Body of pancreas (tissue), 4 donors: ENCODE measurements around the gene RASGRF1. TPM values are rescaled to one million over a fixed set of nuclear protein-coding genes. Genes with fewer than 3 reads are reported as not detected.

Experiments
- ATAC-seq: fragments of 150-250 bp; one replicate; pipeline ENCODE4 v1.9.1; 2016
- DNase-seq, 4 donors: peaks; one replicate each; pipeline ENCODE4 v3.0.0-alpha.2; 2019
- H3K27ac ChIP-seq, 4 donors: fragments of 200-600 bp; sonication (generic); 1 replicate in 3 of 4; 2 replicates in 1 of 4; pipeline versions ENCODE4 v1.5.1 to v1.6.1; 2016 to 2019; ENCODE audit warnings: mild to moderate bottlenecking in 1 of 4, mixed read lengths in 1 of 4, moderate library complexity in 1 of 4
- H3K27me3 ChIP-seq, 2 donors: fragments of 200-600 bp; sonication (generic); one replicate each; pipeline ENCODE4 v1.6.0; 2016; ENCODE audit warnings: mild to moderate bottlenecking in 1 of 2
- H3K36me3 ChIP-seq, 2 donors: fragments of 200-600 bp; sonication (generic); replicated peaks in 1 of 2; 2 replicates each; pipeline ENCODE4 v1.5.1; 2016; ENCODE audit warnings: low read depth in 2 of 2; ENCODE audit not compliant: insufficient read depth in 1 of 2
- H3K4me1 ChIP-seq: fragments of 200-600 bp; sonication (generic); one replicate; pipeline ENCODE4 v1.6.0; 2016
- H3K4me3 ChIP-seq, 2 donors: fragments of 200-600 bp; sonication (generic); 1 replicate in 1 of 2; 2 replicates in 1 of 2; pipeline ENCODE4 v1.5.1; 2016 to 2019
- H3K9me3 ChIP-seq, 3 donors: fragments of 200-600 bp; sonication (generic); 1 replicate in 2 of 3; 2 replicates in 1 of 3; pipeline ENCODE4 v1.5.1; 2016
- POLR2A ChIP-seq, 3 donors: fragments of 450-650 bp; IDR thresholded peaks; one replicate each; pipeline ENCODE4 v1.6.1; 2016; ENCODE audit warnings: antibody characterized with exemption in 3 of 3, mild to moderate bottlenecking in 2 of 3
- WGBS, 2 donors: methylation state at CpG; one replicate each; pipeline ENCODE4 v1.1.5; 2017; 5-methylcytosine and 5-hydroxymethylcytosine counted together
- intact Hi-C: fragments of 100-400 bp; cut with DNase I; formaldehyde crosslinking; loops from one replicate; pipeline ENCODE4 v1.15.1; 2023
- total RNA-seq, 2 donors: library from RNA; depleted of rRNA; stranded (reverse); fragments of >200 nt; gene quantifications; one replicate each; pipeline ENCODE4 v1.1.0, GENCODE V29; 2016
- TF ChIP-seq, protein P1 (sequence below), 7 experiments: fragments of 450-650 bp in 4 of 7; fragments of 200-600 bp in 3 of 7; sonication (generic) in 3 of 7; IDR thresholded peaks; one replicate each; pipeline ENCODE4 v1.5.1; 2016 to 2019; ENCODE audit warnings: antibody characterized with exemption in 7 of 7

The RASGRF1 gene
- total RNA-seq, 2 donors from 2014 or later: 1.0 to 3.6 TPM

DNA sequence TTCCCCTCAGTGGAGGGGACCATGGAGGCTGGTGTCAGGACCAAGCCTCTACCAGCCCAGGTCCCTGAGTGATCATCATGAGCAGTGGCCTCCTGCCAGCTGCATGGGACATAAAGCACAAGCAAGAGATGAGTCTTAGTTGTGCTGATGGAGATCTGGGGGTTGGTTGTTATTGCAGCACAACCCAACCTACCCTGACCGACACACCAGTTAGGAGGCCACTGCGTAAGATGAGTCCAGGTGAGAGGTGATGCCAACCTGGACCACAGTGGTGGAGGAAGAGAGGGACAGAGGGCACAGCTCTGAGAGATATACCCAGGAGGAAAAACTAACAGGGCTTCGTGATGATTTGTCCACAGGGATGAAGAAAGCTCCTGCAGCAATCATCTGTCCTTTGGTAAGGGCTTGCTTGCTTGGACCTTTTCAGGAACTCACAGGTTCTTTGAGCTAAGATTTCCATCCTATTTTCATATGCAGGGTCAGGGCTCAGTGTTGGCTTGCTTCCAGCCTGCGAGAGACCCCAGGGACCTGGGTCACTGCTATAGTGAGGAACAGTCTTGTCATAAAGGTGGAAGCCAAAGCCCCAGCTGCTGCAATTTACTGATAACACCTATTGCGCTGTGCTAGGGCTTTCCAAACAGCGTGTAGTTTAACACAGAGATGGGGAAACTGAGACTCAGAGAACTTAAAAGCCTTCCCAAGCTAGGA is 8.1 kb downstream of the RASGRF1 start:
- no peak for TF ChIP-seq POLR2A (IDR thresholded peaks at IDR 0.05)
- TF ChIP-seq, protein P1, sequence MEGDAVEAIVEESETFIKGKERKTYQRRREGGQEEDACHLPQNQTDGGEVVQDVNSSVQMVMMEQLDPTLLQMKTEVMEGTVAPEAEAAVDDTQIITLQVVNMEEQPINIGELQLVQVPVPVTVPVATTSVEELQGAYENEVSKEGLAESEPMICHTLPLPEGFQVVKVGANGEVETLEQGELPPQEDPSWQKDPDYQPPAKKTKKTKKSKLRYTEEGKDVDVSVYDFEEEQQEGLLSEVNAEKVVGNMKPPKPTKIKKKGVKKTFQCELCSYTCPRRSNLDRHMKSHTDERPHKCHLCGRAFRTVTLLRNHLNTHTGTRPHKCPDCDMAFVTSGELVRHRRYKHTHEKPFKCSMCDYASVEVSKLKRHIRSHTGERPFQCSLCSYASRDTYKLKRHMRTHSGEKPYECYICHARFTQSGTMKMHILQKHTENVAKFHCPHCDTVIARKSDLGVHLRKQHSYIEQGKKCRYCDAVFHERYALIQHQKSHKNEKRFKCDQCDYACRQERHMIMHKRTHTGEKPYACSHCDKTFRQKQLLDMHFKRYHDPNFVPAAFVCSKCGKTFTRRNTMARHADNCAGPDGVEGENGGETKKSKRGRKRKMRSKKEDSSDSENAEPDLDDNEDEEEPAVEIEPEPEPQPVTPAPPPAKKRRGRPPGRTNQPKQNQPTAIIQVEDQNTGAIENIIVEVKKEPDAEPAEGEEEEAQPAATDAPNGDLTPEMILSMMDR (IDR thresholded peaks at IDR 0.05): no peak
- ATAC-seq (no peak), DNase-seq (no peak)
- intact Hi-C loops: no loop called here
- Histone ChIP-seq H3K9me3 (no peaks in the 10 kb centered on the region), H3K27ac (no peak overlapping the region), H3K36me3 (no peaks in the 10 kb centered on the region), H3K27me3 (no peaks in the 10 kb centered on the region), H3K4me1 (no peaks in the 10 kb centered on the region), H3K4me3 (no peak overlapping the region)
- WGBS, 2 donors: 60 to 71% methylated on average over 6 of the region's 6 CpGs

DNA sequence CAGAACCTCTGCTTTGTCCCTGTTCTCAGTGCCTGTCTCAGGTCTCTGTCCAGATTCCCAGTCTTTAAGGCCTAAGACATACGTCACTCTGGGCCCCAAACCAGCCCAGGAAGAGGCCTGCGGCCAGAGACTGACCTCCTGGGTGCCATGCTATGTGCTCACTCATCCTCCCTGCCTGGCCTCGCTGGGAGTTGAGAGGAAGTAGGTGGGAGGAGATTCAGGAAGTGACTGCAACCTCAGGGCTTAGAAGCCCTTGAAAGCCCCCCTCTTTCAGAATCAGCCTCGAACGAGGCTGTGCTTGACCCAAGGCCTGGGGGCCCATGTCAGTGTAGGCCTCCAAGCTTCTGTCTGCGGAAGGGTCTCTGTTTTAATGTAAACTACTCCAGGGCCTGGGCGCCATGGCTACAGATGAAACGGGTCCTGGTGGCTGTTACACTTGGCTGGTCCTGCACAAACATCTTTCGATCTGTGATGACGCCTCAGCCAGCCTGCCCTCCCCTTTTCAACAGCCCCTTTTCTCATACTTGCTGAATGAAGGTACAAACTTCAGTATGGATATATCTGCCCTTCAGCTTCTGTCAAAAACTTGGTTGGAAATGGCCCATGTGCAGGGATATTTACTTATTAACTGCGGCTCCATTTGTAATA is 11.7 kb downstream of the RASGRF1 start:
- intact Hi-C loops: no loop called here
- Histone ChIP-seq H3K9me3 (no peaks in the 10 kb centered on the region), H3K4me3 (no peak overlapping the region), H3K4me1 (no peaks in the 10 kb centered on the region), H3K36me3 (no peaks in the 10 kb centered on the region), H3K27ac (no peak overlapping the region), H3K27me3 (no peaks in the 10 kb centered on the region)
- 78 to 81% methylated on average over 11 of the region's 11 CpGs for WGBS, 2 donors
- no peak for DNase-seq
- TF ChIP-seq POLR2A (IDR thresholded peaks at IDR 0.05): no peak
- TF ChIP-seq, protein P1 (IDR thresholded peaks at IDR 0.05): no peak
- ATAC-seq: no peak

DNA sequence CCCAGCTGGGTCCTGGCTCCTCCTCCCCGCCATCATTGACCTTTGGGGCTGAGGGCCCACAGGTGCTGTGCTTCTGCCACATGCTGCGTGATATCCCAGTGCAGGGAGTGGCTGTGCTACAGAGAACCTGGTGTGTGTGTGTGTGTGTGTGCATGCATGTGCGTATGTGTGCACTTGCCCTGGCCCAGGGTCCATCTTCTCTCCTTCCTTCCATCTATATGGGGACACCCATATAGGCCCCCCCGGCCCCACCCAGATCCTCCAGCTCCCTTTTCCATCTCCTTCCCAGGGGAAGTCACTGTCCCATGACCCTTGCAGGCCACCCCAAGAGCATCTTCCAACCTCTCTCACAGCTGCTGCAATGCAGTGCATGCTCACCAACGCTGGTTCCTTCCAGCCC is 12.6 kb downstream of the RASGRF1 start:
- intact Hi-C loops: no loop called here
- H3K27ac ChIP-seq: no peak overlapping the region
- WGBS, 2 donors: 92 to 98% methylated on average over 4 of the region's 5 CpGs
- H3K9me3 ChIP-seq: no peaks in the 10 kb centered on the region
- H3K4me3 ChIP-seq: no peak overlapping the region
- no peaks in the 10 kb centered on the region for H3K4me1 ChIP-seq
- ATAC-seq (no peak), DNase-seq (no peak)
- TF ChIP-seq, protein P1 (IDR thresholded peaks at IDR 0.05): no peak
- no peak for TF ChIP-seq POLR2A (IDR thresholded peaks at IDR 0.05)
- H3K27me3 ChIP-seq: no peaks in the 10 kb centered on the region
- no peaks in the 10 kb centered on the region for H3K36me3 ChIP-seq

DNA sequence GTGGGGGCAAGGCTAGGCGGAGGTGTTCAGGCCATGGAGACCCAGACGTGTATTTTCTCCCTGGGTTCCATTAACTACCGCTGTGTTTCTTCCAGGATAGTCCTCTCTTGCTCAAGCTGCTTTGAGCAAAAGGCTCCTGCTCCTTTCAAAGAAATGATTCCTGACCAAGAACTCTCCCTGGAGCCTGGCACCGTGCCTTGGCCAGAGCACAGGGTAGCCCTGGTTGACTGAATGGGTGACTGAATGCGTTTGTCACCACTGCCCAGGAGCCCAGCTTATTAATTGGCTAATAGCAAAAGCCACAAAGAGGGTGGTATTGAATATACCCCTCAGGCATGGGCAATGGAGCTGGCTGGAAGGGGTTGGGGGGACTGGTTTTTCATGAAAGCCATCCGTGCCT is 13.9 kb downstream of the RASGRF1 start:
- TF ChIP-seq POLR2A (IDR thresholded peaks at IDR 0.05): no peak
- TF ChIP-seq, protein P1 (IDR thresholded peaks at IDR 0.05): no peak
- Histone ChIP-seq H3K4me3 (no peak overlapping the region), H3K27ac (no peak overlapping the region), H3K27me3 (no peaks in the 10 kb centered on the region), H3K4me1 (no peaks in the 10 kb centered on the region), H3K36me3 (no peaks in the 10 kb centered on the region), H3K9me3 (no peaks in the 10 kb centered on the region)
- intact Hi-C loops: no loop called here
- WGBS, 2 donors: 68 to 76% methylated on average over 6 of the region's 6 CpGs
- DNase-seq (no peak), ATAC-seq (no peak)

DNA sequence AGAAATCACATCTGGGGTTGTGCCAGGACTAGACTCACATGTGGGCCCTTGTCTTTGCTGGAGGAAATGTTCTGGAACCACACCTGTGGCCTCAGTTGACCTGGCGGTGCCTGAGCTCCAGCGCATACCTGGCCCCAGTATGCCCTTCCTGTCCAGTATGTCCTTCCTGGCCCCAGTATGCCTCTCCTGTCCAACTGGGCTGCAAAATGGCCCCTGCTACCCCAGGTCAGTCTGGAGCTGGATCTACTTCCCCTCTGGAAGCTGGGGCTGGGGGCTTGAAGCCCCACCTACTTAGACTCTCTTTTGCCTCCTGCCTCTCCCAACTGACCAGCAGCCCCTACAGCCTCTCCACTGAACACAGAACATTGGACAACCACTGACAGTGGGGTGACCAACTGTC is 15.3 kb downstream of the RASGRF1 start:
- ATAC-seq (no peak), DNase-seq (no peak)
- H3K4me1 ChIP-seq: no peaks in the 10 kb centered on the region
- 14 to 63% methylated on average over 2 of the region's 2 CpGs for WGBS, 2 donors
- TF ChIP-seq POLR2A (IDR thresholded peaks at IDR 0.05): no peak
- TF ChIP-seq, protein P1 (IDR thresholded peaks at IDR 0.05): no peak
- H3K9me3 ChIP-seq: no peaks in the 10 kb centered on the region
- H3K27ac ChIP-seq: no peak overlapping the region
- no peak overlapping the region for H3K4me3 ChIP-seq
- no peaks in the 10 kb centered on the region for H3K27me3 ChIP-seq
- no peaks in the 10 kb centered on the region for H3K36me3 ChIP-seq
- intact Hi-C loops: no loop called here
